ENCODE measurements around the gene FBLN2.

DNA sequence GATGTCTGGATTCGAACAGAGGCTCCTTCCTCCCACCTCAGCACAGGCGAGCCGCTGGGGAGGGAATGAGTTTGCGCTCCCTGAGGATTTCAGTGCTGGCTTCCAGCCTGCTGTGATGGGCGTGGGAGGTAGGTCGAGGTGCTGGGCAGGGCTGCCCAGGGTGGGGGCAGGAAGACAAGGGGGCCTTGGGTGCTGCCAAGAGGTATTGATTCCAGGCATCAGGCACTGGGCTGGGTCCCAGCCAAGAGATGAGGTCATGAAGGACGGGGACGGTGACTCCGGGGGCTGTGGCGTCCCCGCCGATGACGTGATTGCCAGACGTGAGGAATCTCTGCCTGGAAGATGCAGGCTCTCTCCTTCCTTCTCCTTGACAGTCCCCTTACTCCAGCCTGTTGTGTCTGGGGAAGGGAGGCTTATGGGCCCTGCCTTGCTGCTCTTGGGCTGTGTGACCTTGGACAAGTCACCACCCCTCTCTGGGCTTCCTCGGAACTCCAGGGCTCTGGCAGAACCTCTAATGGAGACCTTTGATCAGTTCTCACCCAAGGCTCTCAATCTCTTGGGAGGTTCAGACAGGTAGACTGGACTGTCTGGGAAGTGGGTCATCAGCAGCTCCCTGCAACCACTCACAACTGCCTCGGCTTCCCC, 116.8 kb downstream of the FBLN2 start:
- TF ChIP-seq, protein P1, sequence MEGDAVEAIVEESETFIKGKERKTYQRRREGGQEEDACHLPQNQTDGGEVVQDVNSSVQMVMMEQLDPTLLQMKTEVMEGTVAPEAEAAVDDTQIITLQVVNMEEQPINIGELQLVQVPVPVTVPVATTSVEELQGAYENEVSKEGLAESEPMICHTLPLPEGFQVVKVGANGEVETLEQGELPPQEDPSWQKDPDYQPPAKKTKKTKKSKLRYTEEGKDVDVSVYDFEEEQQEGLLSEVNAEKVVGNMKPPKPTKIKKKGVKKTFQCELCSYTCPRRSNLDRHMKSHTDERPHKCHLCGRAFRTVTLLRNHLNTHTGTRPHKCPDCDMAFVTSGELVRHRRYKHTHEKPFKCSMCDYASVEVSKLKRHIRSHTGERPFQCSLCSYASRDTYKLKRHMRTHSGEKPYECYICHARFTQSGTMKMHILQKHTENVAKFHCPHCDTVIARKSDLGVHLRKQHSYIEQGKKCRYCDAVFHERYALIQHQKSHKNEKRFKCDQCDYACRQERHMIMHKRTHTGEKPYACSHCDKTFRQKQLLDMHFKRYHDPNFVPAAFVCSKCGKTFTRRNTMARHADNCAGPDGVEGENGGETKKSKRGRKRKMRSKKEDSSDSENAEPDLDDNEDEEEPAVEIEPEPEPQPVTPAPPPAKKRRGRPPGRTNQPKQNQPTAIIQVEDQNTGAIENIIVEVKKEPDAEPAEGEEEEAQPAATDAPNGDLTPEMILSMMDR (IDR thresholded peaks at IDR 0.05): no peak
- TF ChIP-seq GABPA (IDR thresholded peaks at IDR 0.05; ENCODE audit: low read depth): no peak
- no peak for TF ChIP-seq MXI1 (IDR thresholded peaks at IDR 0.05; ENCODE audit: low read depth, low read length)
- no peak for TF ChIP-seq RAD21 (IDR thresholded peaks at IDR 0.05; ENCODE audit: low read length)
- no peak for TF ChIP-seq YY1 (IDR thresholded peaks at IDR 0.05; ENCODE audit: low read depth)
- TF ChIP-seq POLR2AphosphoS5 (IDR thresholded peaks at IDR 0.05; ENCODE audit: low read depth, low read length): no peak
- TF ChIP-seq EP300 (IDR thresholded peaks at IDR 0.05; ENCODE audit: borderline replicate concordance in 1 of 2, low read depth in 1 of 2, low read length in 1 of 2): no peak
- TF ChIP-seq, protein P2, sequence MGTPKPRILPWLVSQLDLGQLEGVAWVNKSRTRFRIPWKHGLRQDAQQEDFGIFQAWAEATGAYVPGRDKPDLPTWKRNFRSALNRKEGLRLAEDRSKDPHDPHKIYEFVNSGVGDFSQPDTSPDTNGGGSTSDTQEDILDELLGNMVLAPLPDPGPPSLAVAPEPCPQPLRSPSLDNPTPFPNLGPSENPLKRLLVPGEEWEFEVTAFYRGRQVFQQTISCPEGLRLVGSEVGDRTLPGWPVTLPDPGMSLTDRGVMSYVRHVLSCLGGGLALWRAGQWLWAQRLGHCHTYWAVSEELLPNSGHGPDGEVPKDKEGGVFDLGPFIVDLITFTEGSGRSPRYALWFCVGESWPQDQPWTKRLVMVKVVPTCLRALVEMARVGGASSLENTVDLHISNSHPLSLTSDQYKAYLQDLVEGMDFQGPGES (IDR thresholded peaks at IDR 0.05; ENCODE audit: low read depth, low read length): no peak
- TF ChIP-seq TEAD4 (IDR thresholded peaks at IDR 0.05; ENCODE audit: borderline replicate concordance, insufficient read depth): no peak

Measured in SK-N-SH (cell line).